NCI-H187 treated with DMSO at 0.1 percent for 48 hours (cell line): Measurements from ENCODE around the gene PROSER3.
"Not testable (repeated sequence)": the region's sequence is repeated elsewhere in the genome, so short reads cannot be mapped to it uniquely, and the experiment has no call there.

Experiments used
- DNase-seq: peaks from one replicate; lab custom pipeline; 2025; lab: John Stamatoyannopoulos, UW

PROSER3 gene

DNA sequence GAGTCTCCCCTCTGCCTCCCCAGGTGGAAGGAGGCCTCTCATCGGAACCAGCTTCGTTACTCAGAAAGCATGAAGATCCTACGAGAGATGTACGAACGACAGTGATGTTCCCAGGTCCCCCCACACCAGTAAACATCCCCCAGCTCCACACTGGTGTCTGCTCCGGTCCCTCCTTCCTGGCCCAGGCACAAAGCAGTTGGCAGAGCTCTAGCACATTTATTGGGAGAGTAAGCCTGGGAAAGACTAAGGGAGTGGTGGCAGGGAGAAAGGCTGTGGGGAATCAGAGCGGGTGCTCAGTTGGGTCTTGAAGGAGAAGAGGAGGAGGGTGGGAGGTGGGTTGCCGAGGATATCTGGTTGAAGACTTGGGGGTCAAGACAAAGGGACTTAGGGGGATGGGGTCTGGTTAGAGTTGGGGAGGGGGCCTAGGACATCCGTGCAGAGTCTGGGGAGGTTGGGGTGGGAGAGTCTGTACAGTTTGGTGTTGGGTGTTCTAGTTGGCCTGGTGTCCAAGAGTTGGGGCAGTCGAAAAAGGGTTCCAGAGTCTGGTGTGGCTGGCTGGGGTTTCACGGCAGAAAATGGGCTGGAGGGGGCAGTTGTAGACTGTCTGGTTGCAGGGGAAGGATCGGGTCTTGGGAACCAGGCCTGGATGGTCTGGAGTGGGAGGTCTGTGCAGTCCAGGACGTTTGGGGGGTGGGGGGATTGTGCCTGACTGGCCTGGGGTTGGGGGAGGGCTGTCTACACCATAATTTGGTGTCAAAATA, 3.4 kb upstream of the PROSER3 start:
- no peak for DNase-seq

DNA sequence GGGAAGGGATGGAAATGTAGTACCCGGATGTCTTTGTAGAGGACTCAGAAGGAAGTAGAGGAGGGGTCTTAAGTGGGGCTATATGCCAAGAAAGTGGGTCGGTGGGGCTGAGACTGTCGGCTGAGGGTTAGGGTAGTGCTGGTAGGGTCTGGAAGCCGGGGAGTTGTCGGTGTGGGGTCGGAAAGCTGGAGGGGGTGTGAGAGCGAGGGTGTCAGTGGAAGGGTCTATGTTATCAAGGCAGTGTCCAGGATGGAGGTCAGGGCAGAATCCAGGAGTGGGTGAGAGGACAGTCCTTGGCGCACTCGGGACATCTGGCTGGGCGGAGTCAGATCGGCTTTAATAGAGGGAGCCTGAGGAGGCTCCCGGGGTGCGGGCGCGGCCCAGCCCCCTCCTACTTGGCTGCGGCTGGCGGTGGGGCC, 2.8 kb upstream of the PROSER3 start:
- DNase-seq: no peak

DNA sequence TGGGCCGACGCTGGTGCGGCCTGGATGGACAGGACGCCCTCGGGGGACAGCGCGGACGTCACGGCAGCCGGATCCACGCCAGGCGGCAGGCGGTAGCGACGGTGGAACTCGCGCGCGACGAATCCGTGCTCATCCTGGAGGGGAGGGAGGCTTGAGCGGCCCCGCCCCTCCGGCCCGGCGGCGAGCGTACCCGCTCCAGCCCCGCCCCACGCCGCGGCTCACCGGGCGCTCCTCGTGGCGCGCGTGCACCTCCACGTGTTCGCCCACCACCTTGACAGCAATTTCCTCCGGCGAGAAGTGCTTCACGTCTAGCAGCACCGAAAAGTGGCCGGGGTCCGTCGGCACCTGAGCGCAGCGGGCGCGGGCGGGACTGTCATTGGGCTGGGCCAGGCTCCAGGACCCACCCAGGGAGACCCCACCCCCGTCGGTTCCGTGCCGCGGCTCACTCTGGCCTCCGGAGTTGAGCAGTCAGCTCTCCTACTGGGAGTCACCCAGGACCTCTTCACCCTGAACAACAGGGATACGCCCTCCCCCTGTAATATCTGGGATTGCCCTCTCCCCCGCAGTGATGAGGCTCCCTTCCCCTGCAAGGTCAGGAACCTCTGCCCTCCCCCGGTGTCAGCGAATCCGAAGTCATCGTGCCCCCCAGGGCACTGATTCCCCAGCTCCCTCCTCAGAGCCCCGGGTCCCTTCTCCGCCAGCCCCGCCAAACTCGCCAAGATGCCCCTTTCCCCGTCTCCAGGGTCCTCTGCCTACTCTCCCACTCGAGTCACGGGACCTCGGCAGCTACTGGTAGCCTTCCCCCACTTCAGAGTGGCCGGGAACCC, 2.2 kb upstream of the PROSER3 start:
- DNase-seq: no peak

DNA sequence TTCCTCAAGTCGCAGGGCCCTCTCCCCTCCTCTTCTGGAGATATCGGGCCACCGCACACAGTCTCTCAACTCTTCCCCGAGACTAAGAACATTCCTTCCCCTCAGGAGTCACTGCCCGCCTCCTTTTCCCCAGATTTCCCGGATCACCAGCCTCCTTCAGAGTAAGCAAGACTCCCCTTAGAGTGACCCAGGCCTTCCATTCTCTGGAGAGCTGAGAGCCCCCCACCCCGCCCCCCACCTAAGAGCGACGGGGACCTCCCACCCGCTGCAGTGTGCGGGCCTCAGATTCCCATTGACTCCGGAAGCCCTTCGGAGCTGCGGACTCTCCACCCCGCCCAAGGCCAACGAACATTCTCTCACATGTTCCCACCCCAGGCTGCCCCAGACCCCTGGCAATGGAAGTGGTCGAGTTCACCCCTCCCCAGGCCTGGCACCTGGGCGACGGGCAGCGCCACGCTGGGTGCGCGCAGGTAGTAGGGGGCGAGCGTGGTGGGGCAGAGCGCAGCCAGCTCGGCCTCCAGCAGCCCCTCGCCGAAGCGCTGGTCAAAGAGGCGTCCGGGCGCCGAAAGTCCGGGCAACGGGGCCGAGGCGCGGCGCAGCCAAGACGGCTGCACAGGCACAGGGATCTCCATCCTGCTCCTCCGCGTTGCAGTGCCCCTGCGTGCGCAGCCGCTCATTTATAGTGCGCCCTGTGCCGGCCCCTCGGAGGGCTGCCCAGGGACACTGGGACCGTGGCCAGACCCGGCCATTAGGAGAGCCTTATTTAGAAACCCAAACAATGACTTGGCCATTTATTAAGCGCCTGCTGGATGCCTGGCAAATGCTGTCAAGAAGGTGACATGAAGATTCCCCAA, 1.4 kb upstream of the PROSER3 start, which contains the start of gene HSPB6:
Gene HSPB6 (minus strand): TSS at position 653 of the 854 bp plus-strand sequence. CDS start 21 bp downstream, at position 632.
- DNase-seq: no peak

DNA sequence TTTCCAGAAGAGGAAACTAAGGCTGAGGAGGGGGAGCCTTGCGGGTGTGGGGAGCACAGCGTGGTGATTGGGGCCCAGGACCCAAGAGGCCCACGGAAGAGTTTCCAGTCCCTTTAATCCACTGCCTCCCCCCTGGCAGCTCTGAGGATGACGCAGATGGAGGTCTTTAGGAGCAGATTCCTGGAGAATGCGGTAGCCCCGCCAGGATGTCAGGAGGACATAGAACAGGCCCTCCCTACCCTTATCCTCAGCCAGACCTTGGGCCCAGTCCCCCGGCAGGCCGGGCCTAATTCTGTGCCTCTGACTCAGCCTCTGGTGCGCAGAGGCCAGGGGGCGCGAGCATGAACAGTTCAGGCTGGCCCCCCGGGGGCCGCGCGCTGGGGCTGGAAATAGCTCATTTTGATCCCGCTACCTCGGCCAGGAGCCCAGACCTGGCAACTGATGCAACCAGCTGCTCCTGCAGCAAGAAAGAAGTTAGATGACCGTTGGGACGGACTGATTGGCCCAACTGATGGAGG, 686 bp upstream of the PROSER3 start:
- no peak for DNase-seq

DNA sequence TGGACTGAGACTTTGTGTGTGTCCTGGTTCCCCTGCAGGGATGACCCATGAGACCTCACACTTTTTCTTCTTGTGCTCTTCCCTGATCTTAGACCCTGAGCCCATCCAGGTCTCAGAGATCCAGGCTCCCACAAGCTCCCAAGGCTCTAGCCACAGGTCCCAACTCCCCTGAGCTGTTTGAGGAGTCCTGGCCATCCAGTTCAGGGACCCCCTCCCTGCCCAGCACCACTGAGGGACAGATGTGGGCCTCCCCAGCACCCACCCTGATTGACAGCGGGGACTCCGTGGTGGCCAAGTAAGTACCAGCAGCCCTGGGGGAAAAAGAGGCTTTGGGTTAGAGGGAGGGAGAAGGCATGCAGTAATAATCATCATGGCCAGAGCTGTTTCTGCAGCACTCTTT, 1.7 kb downstream of the PROSER3 start:
- no peak for DNase-seq

DNA sequence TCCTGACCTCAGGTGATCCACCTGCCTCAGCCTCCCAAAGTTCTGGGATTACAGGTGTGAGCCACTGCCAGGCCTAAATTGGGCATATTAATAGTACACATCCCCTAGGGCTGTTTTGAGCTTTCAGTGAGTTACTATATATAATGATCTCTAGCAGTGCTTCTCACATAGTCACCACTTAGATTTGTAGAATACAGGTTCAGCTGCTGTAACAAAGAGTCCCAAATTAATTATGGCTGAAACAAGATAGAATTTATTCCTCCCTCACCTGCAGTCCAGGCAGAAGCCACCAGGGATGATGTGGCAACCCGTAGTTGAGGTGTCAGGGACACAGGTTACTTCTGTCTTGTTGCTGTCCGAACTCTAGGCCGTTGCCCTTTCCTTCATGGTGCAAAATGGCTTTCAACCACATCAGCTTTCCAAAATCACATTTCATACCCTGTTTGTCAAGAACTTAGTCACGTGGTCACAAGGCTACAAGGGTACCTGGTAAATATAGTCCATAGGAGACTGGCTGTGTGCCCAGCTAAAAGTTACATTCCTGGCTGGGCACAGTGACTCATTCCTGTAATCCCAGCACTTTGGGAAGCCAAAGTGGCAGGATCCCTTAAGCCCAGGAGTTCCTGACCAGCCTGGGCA, 2.9 kb downstream of the PROSER3 start:
- no peak for DNase-seq

DNA sequence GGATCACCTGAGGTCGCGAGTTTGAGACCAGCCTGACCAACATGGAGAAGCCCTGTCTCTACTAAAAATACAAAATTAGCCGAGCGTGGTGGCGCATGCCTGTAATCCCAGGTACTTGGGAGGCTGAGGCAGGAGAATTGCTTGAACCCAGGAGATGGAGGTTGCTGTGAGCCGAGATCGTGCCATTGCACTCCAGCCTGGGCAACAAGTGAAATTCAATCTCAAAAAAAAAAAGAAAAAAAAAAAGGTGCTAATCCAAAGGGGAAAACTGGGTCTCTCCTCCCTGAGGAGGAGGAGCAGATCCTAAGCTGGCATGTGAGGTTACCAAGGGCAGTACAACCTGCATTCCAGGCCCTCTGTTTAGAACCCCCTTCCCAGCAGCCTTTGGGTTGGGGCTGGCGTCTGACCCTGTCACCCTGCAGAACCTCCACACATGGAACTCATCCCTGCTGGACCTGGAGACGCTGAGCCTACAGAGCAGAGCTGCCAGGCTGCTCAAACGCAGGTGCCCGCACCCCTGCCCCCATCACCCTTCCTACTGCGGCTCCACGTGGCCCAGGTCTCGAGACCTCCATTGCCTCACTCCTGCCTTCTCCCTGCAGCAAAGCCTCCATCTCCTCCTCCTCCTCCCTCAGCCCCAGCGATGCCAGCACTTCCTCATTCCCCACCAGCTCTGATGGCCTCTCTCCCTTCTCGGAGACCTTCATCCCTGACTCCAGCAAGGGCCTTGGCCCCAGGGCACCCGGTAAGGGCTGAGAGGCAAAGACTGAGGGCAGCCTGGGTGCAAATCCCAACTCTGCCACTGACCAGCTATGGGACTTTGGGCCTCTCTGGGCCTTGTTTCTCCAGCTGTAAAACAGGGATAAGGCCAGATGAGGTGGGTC, 6.7 kb downstream of the PROSER3 start:
- no peak for DNase-seq

DNA sequence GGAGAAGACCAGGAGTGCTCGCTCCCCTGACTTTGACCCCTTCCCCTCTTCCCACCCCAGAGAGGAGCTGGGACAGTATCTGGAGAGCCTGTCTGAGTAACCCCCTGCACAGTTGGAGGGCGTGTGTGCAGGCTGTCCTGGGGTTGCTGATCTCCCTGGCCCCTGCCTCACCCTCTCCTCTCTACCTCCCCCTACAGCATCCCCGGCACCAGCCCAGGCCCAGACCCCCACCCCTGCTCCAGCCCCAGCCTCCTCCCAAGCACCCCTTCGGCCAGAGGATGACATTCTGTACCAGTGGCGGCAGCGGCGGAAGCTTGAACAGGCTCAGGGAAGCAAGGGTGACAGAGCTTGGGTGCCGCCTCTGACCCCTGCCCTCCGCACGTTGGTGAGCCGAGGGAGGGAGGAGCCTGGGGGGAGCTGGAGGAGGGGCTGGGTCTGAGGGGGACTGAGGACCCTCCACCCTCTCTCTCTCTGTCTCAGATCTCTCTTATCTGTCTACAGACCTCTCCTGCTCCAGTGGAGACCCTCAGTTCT, 8.7 kb downstream of the PROSER3 start:
- no peak for DNase-seq

DNA sequence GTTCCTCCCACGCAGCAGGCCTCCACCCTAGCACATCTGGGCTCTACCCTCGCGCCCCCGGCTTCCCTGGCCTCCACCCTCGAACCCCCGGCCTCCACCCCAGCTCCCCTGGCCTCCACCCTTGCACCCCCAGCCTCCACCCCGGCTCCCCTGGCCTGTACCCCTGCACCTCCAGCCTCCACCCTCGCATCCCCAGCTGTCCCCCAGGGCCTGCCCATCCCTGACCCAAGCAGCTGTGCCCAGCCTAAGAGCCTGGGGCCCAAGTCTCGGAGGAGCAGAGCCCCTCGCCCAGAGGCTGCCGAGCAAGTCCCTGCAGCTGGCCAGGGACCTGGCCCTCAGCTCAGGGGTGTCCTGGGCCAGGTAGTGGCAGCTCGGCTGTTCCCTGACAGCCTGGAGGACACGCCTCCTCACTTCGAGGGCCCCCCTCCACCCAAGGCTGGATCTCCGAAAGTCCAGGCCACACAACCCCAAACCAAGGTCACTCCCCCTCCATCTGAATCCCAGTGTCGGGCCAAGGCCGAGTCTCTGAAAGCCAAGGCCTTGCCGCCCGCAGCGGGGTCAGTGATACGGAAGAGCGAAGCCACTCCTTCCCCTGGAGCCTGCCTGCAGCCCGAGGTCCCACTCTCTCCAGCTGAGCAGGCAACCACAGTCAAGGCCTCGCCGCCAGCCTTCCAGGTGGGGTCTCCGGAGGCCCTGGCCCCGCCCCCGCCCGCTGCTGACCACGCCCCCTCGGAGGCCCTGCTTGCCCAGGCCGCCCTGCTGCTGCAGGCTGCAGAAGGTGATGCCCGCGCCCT, 9.5 kb downstream of the PROSER3 start:
- DNase-seq: no peak

DNA sequence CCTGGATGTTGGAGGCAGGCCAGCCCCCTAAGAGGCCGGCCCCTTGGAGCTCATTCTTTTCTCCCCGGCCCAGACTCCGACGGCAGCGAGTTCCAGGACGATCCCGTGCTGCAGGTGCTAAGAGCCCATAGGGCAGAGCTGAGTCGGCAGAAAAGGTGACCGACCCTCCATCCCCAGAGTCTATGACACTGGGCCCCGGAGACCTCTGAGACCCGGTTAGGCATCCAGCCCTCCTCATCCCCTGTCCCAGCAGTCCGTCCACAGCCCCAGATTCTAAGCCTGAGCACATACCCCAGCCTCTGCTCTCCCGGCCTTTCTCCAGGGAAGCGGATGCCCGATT, 10.1 kb downstream of the PROSER3 start:
- no peak for DNase-seq

DNA sequence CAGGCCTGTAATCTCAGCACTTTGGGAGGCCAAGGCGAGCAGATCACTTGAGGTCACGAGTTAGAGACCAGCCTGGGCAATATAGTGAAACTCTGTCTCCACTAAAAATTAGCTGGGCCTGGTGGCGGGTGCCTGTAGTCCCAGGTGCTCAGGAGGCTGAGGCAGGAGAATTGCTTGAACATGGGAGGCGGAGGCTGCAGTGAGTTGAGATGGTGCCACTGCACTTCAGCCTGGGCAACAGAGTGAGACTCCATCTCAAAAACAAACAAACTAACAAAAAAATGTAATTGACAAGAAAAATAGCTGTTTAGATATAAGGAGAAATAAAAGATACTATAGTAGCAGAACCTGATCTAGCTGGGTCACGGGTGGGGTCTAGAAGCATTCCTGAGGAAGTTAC, 14.4 kb downstream of the PROSER3 start:
- not testable (repeated sequence) for DNase-seq

DNA sequence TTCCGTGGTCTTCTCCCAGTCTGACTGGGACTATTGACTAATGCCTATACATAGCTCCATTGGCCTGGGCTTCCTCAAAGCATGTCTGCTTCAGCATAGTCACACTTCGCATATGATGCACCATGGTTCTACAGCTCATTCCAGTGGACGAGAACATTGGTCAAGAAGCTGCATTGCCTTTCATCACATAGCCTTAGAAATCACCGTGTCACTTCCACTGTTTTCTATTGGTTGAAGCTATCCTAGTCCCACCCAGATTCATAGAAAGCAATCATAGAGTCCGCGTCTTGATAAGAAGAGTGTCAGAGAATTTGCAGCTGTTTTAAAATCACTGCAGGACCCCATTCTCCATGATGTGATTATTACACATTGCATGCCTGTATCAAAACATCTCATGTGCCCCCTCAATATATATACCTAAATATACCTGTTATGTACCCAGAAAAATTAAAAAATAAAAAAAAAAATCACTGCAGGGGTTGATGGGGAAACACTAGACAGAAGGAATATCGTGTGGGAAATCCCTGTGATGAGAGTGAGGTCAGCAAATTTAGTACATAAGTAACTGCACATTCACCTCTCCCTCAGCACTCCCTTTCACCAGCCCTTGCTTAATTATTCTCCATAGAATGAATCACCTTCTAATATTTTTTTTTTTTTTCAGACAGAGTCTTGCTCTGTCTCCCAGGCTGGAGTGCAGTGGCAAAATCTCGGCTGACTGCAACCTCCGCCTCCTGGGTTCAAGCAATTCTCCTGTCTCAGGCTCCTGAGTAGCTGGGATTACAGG, 15.2 kb downstream of the PROSER3 start:
- DNase-seq: no peak

DNA sequence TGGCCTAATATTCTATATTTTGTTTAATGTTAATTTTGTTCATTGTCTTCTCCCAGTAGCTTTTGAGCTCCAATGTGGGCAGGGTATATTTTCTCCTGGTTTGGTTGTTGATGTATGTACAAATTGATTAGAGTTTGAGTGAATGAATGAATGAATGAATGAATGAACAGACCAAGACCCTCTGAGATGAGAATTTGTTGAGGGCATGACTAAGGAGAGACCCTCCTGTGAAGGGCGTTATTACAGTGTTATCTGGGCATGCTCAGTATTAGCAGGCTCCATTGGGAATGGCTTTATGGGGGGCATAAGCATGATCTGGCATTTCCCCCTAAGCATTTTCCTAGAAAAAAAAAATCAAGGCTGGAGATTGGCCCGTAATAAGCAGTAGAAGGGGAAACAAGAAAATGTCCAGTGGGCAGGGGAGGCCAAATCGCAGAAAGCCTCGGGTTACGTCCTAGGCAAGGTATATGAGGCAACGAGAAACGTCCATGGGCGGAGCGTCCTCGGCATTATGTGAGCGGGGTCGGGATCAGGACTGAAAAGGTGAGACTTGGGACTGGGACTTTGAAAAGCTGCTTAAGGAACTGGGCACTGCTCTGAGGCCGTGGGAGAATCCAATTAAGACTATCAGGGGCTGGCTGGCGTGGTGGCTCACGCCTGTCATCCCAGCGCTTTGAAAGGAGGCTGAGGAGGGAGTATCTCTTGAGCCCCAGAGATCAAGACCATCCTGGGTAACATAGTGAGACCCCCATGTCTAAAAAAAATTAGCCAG, 16.5 kb downstream of the PROSER3 start:
- DNase-seq: no peak

DNA sequence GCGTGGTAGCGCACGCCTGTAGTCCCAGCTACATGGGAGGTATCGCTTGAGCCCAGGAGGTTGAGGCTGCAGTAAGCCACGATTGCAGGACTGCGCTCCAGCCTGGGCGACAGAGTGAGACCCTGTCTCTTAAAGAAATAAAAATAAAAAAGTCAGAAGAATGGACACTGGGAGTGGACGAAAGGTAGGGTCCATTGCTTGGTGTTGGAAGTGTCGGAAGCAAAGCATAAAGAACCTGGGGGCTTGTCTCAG, 17.0 kb downstream of the PROSER3 start:
- DNase-seq: no peak

DNA sequence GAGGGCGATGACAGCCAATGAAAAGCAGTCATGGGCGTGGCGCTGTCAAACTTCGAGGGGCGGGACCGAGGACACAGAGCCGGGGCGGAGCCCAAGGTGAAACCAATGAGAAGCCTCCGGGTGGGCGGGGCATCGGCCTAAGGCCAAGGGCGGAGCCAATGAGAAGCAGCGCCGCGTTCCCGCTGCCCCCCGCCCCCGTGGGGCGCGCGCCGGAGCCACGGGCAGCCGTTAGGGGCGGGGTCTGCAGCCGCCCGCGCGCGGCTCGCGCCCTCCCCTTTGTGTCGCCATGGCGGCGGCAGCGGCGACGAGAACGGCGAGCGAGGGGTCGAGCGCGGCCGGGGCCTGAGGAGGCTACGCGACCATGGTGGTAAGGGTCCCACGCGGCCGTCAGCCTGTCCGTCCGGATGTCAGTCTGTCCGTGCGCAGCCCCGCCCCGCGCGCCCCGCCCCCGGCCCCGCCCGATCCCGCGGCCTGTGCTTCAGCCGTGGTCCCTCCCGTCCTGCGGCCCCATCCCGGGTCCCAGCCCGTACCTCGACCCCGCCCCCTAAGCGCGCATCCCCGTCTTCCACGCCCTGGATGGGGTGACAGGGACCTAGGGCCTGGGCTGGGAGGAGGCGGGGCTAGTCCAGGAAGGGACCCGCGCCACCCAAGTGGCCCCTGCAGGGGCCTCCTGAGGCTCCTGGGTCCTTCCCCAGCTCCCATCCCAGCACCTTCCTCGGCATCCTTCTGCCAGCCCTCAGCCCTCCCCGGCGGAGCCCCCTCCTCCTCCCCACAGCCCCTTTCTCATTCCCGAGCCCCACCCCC, 17.5 kb downstream of the PROSER3 start, which contains the start of gene ARHGAP33:
Gene ARHGAP33 (plus strand): TSS at position 267 of the 804 bp plus-strand sequence. CDS start 95 bp downstream, at position 362.
- peak; percentile 90 for DNase-seq

DNA sequence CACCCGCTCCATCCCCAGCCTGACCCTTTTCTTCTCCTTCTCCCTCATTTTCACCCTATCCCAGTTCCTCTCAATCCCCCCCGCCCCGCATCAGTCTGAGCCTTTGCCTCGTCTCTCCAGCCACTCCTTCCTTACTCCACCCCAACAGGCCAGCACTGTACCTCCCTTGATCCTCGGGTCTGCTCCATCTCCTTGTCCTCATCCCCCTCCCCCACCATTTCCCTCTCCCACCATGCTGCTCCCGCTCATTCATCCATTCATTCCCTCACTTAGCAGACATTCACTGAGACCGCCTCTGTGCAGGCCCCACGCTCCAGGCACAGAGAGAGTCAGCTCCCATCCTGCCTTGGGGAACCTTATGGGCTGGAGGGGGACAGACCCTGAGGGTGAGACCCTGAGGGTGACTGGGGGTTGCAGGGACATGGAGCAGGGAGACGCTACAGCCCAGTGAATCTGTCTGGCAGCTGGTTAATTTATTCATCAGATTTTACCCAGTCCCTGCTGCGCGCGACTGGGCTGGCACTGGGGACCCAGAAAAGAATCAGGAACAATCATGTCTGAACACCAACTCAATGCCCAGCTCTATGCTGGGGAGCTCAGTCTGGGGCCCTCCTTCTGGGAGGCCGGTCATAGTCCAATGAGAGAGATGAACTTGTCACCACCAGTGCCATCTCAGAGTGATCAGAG, 18.3 kb downstream of the PROSER3 start:
- DNase-seq: no peak
